PC-3 (cell line): Measurements from ENCODE around the gene DRAXIN. TPM values are rescaled to one million over a fixed set of nuclear protein-coding genes. Genes with fewer than 3 reads are reported as not detected.

Experiments
- ATAC-seq: fragments of 200-7000 bp; cut with Tn5 transposase; 2 replicates; pipeline ENCODE4 v1.9.1; 2020; ENCODE audit warnings: mild to moderate bottlenecking, moderate library complexity
- BruUV-seq: library from RNA; stranded (reverse); fragments of 400-500 nt; replicated peaks from 2 replicates; lab custom pipeline; 2021; lab: Mats Ljungman, UMichigan
- CTCF ChIA-PET: fragments of 300-600 bp; sonication (Branson Sonifier 250); formaldehyde crosslinking; loops from one replicate; lab custom pipeline; 2022; ENCODE audit warnings: antibody characterized with exemption; lab: Charles Lee
- POLR2A ChIA-PET: fragments of 300-600 bp; sonication (Branson Sonifier 250); formaldehyde crosslinking; loops from one replicate; lab custom pipeline; 2022; ENCODE audit warnings: antibody characterized with exemption; ENCODE audit not compliant: unreplicated experiment; lab: Charles Lee
- DNase-seq: peaks from one replicate; pipeline ENCODE4 v3.0.0-alpha.2; 2015
- H2AFZ ChIP-seq: fragments of 300-600 bp; sonication (generic); 2 replicates; pipeline ENCODE4 v1.6.0; 2016; ENCODE audit warnings: antibody characterized with exemption, low read length
- H3F3A ChIP-seq: fragments of 300-600 bp; sonication (generic); one replicate; pipeline ENCODE4 v1.6.0; 2017; ENCODE audit warnings: antibody characterized with exemption, low read length, control low read depth, mild to moderate bottlenecking; ENCODE audit not compliant: unreplicated experiment
- H3K27ac ChIP-seq: fragments of 300-600 bp; sonication (generic); 2 replicates; pipeline ENCODE4 v1.5.1; 2016; ENCODE audit warnings: mild to moderate bottlenecking, low read length
- H3K27me3 ChIP-seq: fragments of 300-600 bp; sonication (generic); 2 replicates; pipeline ENCODE4 v1.6.1; 2016; ENCODE audit warnings: low read length, mixed read lengths
- H3K36me3 ChIP-seq: fragments of 300-600 bp; sonication (generic); 2 replicates; pipeline ENCODE4 v1.6.1; 2016; ENCODE audit warnings: low read depth, mixed run types, low read length, mixed read lengths
- H3K4me1 ChIP-seq: fragments of 300-600 bp; sonication (generic); 2 replicates; pipeline ENCODE4 v1.5.1; 2016; ENCODE audit warnings: low read length; ENCODE audit not compliant: insufficient read depth
- H3K4me2 ChIP-seq: fragments of 300-600 bp; sonication (generic); 2 replicates; pipeline ENCODE4 v1.6.0; 2016; ENCODE audit warnings: low read length
- H3K4me3 ChIP-seq: fragments of 300-600 bp; sonication (generic); 2 replicates; pipeline ENCODE4 v1.5.1; 2016; ENCODE audit warnings: mild to moderate bottlenecking, low read length, mixed read lengths
- H3K79me2 ChIP-seq: fragments of 300-600 bp; sonication (generic); 2 replicates; pipeline ENCODE4 v1.6.1; 2017; ENCODE audit warnings: low read length, mixed read lengths
- H3K9ac ChIP-seq: fragments of 300-600 bp; sonication (generic); 2 replicates; pipeline ENCODE4 v1.6.0; 2016; ENCODE audit warnings: mild to moderate bottlenecking, low read length
- H3K9me2 ChIP-seq: fragments of 300-600 bp; sonication (generic); replicated peaks from 2 replicates; pipeline ENCODE4 v1.6.1; 2016; ENCODE audit warnings: mixed run types, low read length, mixed read lengths
- H3K9me3 ChIP-seq: fragments of 300-600 bp; sonication (generic); 2 replicates; pipeline ENCODE4 v1.6.1; 2016; ENCODE audit warnings: low read length, mixed read lengths
- H4K20me1 ChIP-seq: fragments of 300-600 bp; sonication (generic); 2 replicates; pipeline ENCODE4 v1.6.1; 2016; ENCODE audit warnings: low read length, mixed read lengths
- EZH2 ChIP-seq: fragments of 300-600 bp; sonication (generic); IDR thresholded peaks from one replicate; pipeline ENCODE4 v1.6.1; 2017; ENCODE audit warnings: antibody characterized with exemption, mild to moderate bottlenecking, low read length; ENCODE audit not compliant: unreplicated experiment
- EZH2phosphoT487 ChIP-seq: fragments of 300-600 bp; sonication (generic); IDR thresholded peaks from 2 replicates; pipeline ENCODE4 v1.6.1; 2018; ENCODE audit warnings: mild to moderate bottlenecking, antibody characterized with exemption, low read length, borderline replicate concordance
- intact Hi-C: fragments of 100-400 bp; cut with micrococcal nuclease; formaldehyde crosslinking; loops from 2 replicates; pipeline ENCODE4 v1.9.0; 2023
- total RNA-seq: library from RNA; depleted of rRNA; stranded (reverse); fragments of >200 nt; gene quantifications from 2 replicates; pipeline ENCODE4 v1.2.3, GENCODE V29; 2014
- TF ChIP-seq, protein P1 (sequence below): fragments of 300-600 bp; sonication (generic); conservative IDR thresholded peaks from 2 replicates; pipeline ENCODE4 v1.5.1; 2017; ENCODE audit warnings: antibody characterized with exemption, low read depth, mild to moderate bottlenecking, low read length

Gene DRAXIN
- total RNA-seq, 1 experiment from 2014 or later = 0.07 TPM

DNA sequence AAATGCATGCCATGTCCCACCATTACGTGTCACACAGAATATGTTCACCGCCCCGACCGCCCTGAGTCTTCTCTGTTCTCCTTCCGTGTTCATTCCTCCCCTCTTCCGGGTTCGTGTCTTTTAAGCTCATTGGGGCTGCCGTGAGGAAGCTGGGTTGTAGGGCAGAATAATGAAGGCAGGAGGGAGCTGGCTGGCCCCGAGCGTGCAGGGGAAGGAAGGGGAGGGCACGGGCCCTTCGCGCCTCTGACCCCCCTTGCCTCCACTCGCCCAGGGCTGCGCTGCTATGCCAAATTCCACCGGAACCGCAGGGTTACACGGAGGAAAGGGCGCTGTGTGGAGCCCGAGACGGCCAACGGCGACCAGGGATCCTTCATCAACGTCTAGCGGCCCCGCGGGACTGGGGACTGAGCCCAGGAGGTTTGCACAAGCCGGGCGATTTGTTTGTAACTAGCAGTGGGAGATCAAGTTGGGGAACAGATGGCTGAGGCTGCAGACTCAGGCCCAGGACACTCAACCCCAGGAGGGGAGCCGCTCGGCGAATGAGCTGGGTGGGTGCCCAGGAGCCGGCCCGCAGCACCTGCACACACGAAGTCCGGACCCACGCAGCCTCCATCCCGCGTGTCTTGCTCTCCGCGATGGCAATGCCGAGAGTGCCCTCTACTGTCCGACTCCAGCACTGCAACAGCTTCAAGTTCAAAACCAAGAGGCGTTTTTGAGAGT is 28.0 kb downstream of the DRAXIN start:
- no TSS peak for BruUV-seq

GRCh38 chr1:11720033-11720376 is 28.5 kb downstream of the DRAXIN start:
- Histone ChIP-seq H2AFZ (peak overlapping the region; percentile 85; the same call in 1 of the 2 replicates), H3K4me2 (peak overlapping the region; percentile 80), H3K9me2 (no peaks in the 10 kb centered on the region), H4K20me1 (no peaks in the 10 kb centered on the region), H3K79me2 (no peaks in the 10 kb centered on the region), H3K36me3 (no peaks in the 10 kb centered on the region), H3K9ac (no peak overlapping the region), H3K9me3 (no peaks in the 10 kb centered on the region), H3K4me1 (no peaks in the 10 kb centered on the region; the same call in 1 of the 2 replicates), H3K27me3 (0 out of 2 replicates have a peak, but pooled peaks cover 3% of the 10 kb centered on the region), H3F3A (no peaks in the 10 kb centered on the region), H3K27ac (no peak overlapping the region), H3K4me3 (peak overlapping the region; percentile 55; the same call in 1 of the 2 replicates)
- no TSS peak for BruUV-seq
- CTCF ChIA-PET = interaction anchor here (0.6 to 2.0 kb wide), 4 partner anchors 56 to 74 kb away, joined by 5 to 9 read pairs (median 6); partner anchors contain the start of gene FBXO6
- POLR2A ChIA-PET = no interaction called here
- TF ChIP-seq, protein P1, sequence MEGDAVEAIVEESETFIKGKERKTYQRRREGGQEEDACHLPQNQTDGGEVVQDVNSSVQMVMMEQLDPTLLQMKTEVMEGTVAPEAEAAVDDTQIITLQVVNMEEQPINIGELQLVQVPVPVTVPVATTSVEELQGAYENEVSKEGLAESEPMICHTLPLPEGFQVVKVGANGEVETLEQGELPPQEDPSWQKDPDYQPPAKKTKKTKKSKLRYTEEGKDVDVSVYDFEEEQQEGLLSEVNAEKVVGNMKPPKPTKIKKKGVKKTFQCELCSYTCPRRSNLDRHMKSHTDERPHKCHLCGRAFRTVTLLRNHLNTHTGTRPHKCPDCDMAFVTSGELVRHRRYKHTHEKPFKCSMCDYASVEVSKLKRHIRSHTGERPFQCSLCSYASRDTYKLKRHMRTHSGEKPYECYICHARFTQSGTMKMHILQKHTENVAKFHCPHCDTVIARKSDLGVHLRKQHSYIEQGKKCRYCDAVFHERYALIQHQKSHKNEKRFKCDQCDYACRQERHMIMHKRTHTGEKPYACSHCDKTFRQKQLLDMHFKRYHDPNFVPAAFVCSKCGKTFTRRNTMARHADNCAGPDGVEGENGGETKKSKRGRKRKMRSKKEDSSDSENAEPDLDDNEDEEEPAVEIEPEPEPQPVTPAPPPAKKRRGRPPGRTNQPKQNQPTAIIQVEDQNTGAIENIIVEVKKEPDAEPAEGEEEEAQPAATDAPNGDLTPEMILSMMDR = 0 out of 2 replicates have a peak, but pooled peaks have one; percentile 0
- TF ChIP-seq EZH2phosphoT487 (no peak), EZH2 (no peak)
- DNase-seq (no peak), ATAC-seq (no peak)
- intact Hi-C loops = loop anchor here (1.0 kb wide), 1 partner anchor 55 kb away; no protein-coding TSS in a partner anchor

More for the DNA sequence above, 28.0 kb downstream of the DRAXIN start:
- H3K9me2 ChIP-seq = no peaks in the 10 kb centered on the region
- H3K36me3 ChIP-seq = no peaks in the 10 kb centered on the region
- ChIA-PET POLR2A (no interaction called here), CTCF (interaction anchor here (0.6 to 2.0 kb wide), 5 partner anchors 55 to 84 kb away, joined by 3 to 9 read pairs (median 6); partner anchors contain the start of gene FBXO6)
- ATAC-seq (peak; percentile 78), DNase-seq (peak; percentile 69)
- H3K4me3 ChIP-seq = peak overlapping the region; percentile 55
- TF ChIP-seq EZH2phosphoT487 (no peak), EZH2 (no peak)
- TF ChIP-seq, protein P1 = peak; percentile 96
- 0 out of 2 replicates have a peak, but pooled peaks cover 3% of the 10 kb centered on the region for H3K27me3 ChIP-seq
- no peaks in the 10 kb centered on the region for H3K79me2 ChIP-seq
- no peaks in the 10 kb centered on the region for H3F3A ChIP-seq
- H3K4me2 ChIP-seq = peak overlapping the region; percentile 80
- no peak overlapping the region for H3K27ac ChIP-seq
- no peaks in the 10 kb centered on the region for H3K9me3 ChIP-seq
- H3K9ac ChIP-seq = no peak overlapping the region
- no peaks in the 10 kb centered on the region; the same call in 1 of the 2 replicates for H3K4me1 ChIP-seq
- H4K20me1 ChIP-seq = no peaks in the 10 kb centered on the region
- peak overlapping the region; percentile 85 for H2AFZ ChIP-seq
- intact Hi-C loops = loop anchor here (1.0 kb wide), 2 partner anchors 38 to 54 kb away; no protein-coding TSS in a partner anchor
